SK-N-MC (cell line): ENCODE measurements around the gene DNAJC25.

ENCODE experiments used
- DNase-seq: peaks from one replicate; pipeline ENCODE4 v3.0.0-alpha.2; 2011; ENCODE audit warnings: low read depth, low spot score
- H3K27ac ChIP-seq: fragments of 200-600 bp; sonication (generic); 2 replicates; pipeline ENCODE4 v1.5.1; 2016; ENCODE audit warnings: mixed run types
- H3K36me3 ChIP-seq: fragments of 200-600 bp; sonication (generic); 2 replicates; pipeline ENCODE4 v1.6.1; 2017; ENCODE audit warnings: antibody characterized with exemption, low read length, mixed read lengths; ENCODE audit not compliant: insufficient read depth
- H3K4me3 ChIP-seq: fragments of 200-600 bp; sonication (generic); 2 replicates; pipeline ENCODE4 v1.5.1; 2016
- H3K9ac ChIP-seq: fragments of 200-600 bp; sonication (generic); 2 replicates; pipeline ENCODE4 v1.8.0; 2017; ENCODE audit warnings: mixed run types, mixed read lengths; ENCODE audit not compliant: insufficient read length
- H3K9me3 ChIP-seq: fragments of 200-600 bp; sonication (generic); 2 replicates; pipeline ENCODE4 v1.6.1; 2017; ENCODE audit warnings: low read depth, mild to moderate bottlenecking, antibody characterized with exemption, low read length, moderate library complexity, mixed read lengths
- EZH2 ChIP-seq: fragments of 200-600 bp; sonication (generic); IDR thresholded peaks from one replicate; pipeline ENCODE4 v1.6.1; 2017; ENCODE audit warnings: antibody characterized with exemption
- FOXP2 ChIP-seq: optimal IDR thresholded peaks from 2 replicates; pipeline ENCODE3; 2011; ENCODE audit warnings: mild to moderate bottlenecking, moderate library complexity; ENCODE audit not compliant: insufficient read depth; ENCODE audit errors: extremely low read length, control extremely low read depth
- POLR2AphosphoS5 ChIP-seq: IDR thresholded peaks from 2 replicates; pipeline ENCODE4 v1.6.1; 2012; ENCODE audit warnings: mild to moderate bottlenecking, low read depth, low read length, borderline replicate concordance

DNAJC25 gene

GRCh38 chr9:111621895-111622480, 9.1 kb upstream of the DNAJC25 start:
- H3K36me3 ChIP-seq, result no peaks in the 10 kb centered on the region
- no peak for DNase-seq
- H3K27ac ChIP-seq, result no peak overlapping the region
- no peaks in the 10 kb centered on the region for H3K9me3 ChIP-seq
- no peak overlapping the region for H3K4me3 ChIP-seq
- no peak overlapping the region for H3K9ac ChIP-seq
- TF ChIP-seq POLR2AphosphoS5, result no peak
- no peak for TF ChIP-seq EZH2
- TF ChIP-seq FOXP2, result no peak

DNA sequence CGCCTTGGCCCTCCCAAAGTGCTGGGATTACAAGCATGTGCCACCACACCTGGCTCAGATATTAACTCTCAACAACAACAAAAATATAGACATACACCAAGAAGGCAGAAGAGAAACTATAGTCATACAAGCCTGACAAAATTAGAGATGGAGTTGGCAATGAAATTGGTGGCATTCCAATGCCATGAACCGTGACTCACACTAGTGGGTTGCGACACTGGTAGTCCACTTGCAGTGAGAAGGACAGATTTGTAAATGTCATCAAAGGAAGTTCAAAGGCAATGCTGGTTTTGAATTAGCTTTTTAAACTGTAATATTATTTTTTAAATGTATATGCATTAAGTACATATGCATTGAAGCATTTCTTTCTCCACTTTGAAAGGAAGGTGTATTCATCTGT, 8.5 kb upstream of the DNAJC25 start:
- no peak for DNase-seq
- no peak overlapping the region for H3K27ac ChIP-seq
- TF ChIP-seq EZH2 (no peak), POLR2AphosphoS5 (no peak), FOXP2 (no peak)
- H3K9ac ChIP-seq, result no peak overlapping the region
- no peaks in the 10 kb centered on the region for H3K36me3 ChIP-seq
- H3K9me3 ChIP-seq, result no peaks in the 10 kb centered on the region
- no peak overlapping the region for H3K4me3 ChIP-seq

- Histone ChIP-seq H3K27ac (no peak overlapping the region), H3K4me3 (no peak overlapping the region), H3K9me3 (no peaks in the 10 kb centered on the region), H3K36me3 (no peaks in the 10 kb centered on the region), H3K9ac (no peak overlapping the region)
- TF ChIP-seq EZH2, result no peak
- no peak for DNase-seq
These were observed 3.7 kb upstream of the DNAJC25 start for GRCh38 chr9:111627260-111627963.

- DNase-seq, result no peak
- Histone ChIP-seq H3K9ac (no peak overlapping the region), H3K9me3 (no peaks in the 10 kb centered on the region), H3K4me3 (no peak overlapping the region), H3K27ac (no peak overlapping the region), H3K36me3 (no peaks in the 10 kb centered on the region)
- TF ChIP-seq POLR2AphosphoS5, result no peak
- no peak for TF ChIP-seq FOXP2
- no peak for TF ChIP-seq EZH2
These were observed 2.7 kb upstream of the DNAJC25 start for GRCh38 chr9:111628411-111628810.

DNA sequence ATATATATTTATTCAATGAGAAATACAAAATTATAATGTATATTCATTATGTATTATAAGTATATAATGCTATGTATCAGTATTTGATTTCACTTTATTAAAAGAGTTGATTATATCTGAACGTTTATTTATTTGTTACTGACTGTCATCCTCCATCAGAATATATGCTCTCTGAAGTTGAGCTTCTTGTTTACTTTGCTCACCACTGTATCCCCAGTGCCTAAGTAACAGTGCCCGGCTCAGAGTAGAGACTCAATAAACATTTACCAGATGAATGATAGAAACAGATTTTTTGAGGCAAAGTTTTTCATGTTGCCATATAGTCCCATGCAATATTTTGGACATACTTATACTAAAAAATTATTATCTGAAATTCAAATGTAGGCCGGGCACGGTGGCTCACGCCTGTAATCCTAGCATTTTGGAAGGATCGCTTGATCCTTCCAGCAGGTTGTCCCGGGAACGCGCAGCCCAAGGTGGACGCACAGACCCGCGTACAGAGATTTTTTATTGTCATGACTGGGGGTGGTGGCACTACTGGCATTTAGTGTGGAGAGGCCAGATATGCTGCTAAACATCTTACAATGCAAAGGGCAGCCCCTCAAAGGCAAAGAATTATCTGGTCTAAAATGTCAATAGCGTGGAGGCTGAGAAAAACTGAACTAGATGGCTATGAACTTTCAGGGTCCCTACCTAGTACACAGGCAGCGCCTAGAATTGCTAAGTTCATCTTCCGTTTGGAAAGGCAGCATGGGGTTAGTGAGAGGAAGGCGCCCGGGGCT, 761 bp upstream of the DNAJC25 start:
- Histone ChIP-seq H3K4me3 (peak overlapping the region; percentile 98), H3K9me3 (no peaks in the 10 kb centered on the region), H3K9ac (peak overlapping the region; percentile 70), H3K27ac (no peak overlapping the region), H3K36me3 (peaks cover 5% of the 10 kb centered on the region; the same call in 1 of the 2 replicates)
- no peak for TF ChIP-seq FOXP2
- TF ChIP-seq EZH2, result no peak
- TF ChIP-seq POLR2AphosphoS5, result no peak
- no peak for DNase-seq

DNA sequence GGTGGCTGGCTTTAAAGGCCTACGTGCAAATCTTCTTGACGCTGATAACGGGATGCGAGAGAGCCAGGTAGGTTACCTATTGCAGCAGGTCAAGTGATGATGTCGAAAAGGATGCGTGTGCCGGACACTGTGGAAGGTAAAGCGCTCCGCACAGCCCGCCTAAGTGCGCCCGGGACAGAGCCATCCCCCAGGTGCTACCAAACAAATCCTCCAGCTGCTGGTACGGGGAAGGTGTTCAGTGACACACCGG, 245 bp upstream of the DNAJC25 start:
- TF ChIP-seq POLR2AphosphoS5 (no peak), FOXP2 (peak; percentile 54)

GRCh38 chr9:111632060-111632459, 926 bp downstream of the DNAJC25 start:
- no peak for DNase-seq
- peak overlapping the region; percentile 98 for H3K4me3 ChIP-seq
- H3K9me3 ChIP-seq, result no peaks in the 10 kb centered on the region
- no peak overlapping the region for H3K27ac ChIP-seq
- H3K36me3 ChIP-seq, result peaks cover 5% of the 10 kb centered on the region; the same call in 1 of the 2 replicates
- peak overlapping the region; percentile 95 for H3K9ac ChIP-seq
- TF ChIP-seq FOXP2 (no peak), EZH2 (no peak), POLR2AphosphoS5 (no peak)

More for the DNA sequence above, 245 bp upstream of the DNAJC25 start:
- peaks cover 5% of the 10 kb centered on the region; the same call in 1 of the 2 replicates for H3K36me3 ChIP-seq
- H3K9ac ChIP-seq, result peak overlapping the region; percentile 70
- H3K4me3 ChIP-seq, result peak overlapping the region; percentile 98
- H3K27ac ChIP-seq, result no peak overlapping the region
- no peaks in the 10 kb centered on the region for H3K9me3 ChIP-seq
- DNase-seq, result peak; percentile 92

GRCh38 chr9:111632695-111633388, 1.7 kb downstream of the DNAJC25 start:
- no peak for TF ChIP-seq EZH2
- no peak for TF ChIP-seq POLR2AphosphoS5
- TF ChIP-seq FOXP2, result no peak
- H3K9me3 ChIP-seq, result no peaks in the 10 kb centered on the region
- peaks cover 5% of the 10 kb centered on the region; the same call in 1 of the 2 replicates for H3K36me3 ChIP-seq
- H3K4me3 ChIP-seq, result peak overlapping the region; percentile 98
- no peak overlapping the region for H3K27ac ChIP-seq
- H3K9ac ChIP-seq, result peak overlapping the region; percentile 95
- no peak for DNase-seq
